Caco-2 (cell line): ENCODE results near the gene MAPK8IP2. TPM values are rescaled to one million over a fixed set of nuclear protein-coding genes. Genes with fewer than 3 reads are reported as not detected.

Experiments
- BruUV-seq: library from RNA; stranded (reverse); fragments of 400-500 nt; replicated peaks from 2 replicates; lab custom pipeline; 2021; lab: Mats Ljungman, UMichigan
- CTCF ChIA-PET: fragments of 300-600 bp; sonication (Branson Sonifier 250); formaldehyde crosslinking; loops from one replicate; lab custom pipeline; 2022; ENCODE audit warnings: antibody characterized with exemption; lab: Charles Lee
- POLR2A ChIA-PET: fragments of 300-600 bp; sonication (Branson Sonifier 250); formaldehyde crosslinking; loops from one replicate; lab custom pipeline; 2022; ENCODE audit warnings: antibody characterized with exemption; lab: Charles Lee
- DNase-seq, 2 experiments: peaks; one replicate each; pipeline versions ENCODE4 v3.0.0 to v3.0.0-alpha.2; 2020 to 2022
- H3K27me3 ChIP-seq: replicated peaks from 2 replicates; pipeline ENCODE4 v1.6.0; 2011; ENCODE audit warnings: low read length; ENCODE audit not compliant: control insufficient read depth, insufficient read depth
- H3K36me3 ChIP-seq: 2 replicates; pipeline ENCODE4 v1.5.1; 2011; ENCODE audit warnings: low read length; ENCODE audit not compliant: control insufficient read depth, insufficient read depth
- H3K4me1 ChIP-seq: fragments of 250-450 bp; sonication (Bioruptor Pico); 2 replicates; pipeline ENCODE4 v1.5.1; 2020; ENCODE audit warnings: mild to moderate bottlenecking
- H3K4me3 ChIP-seq: 2 replicates; pipeline ENCODE4 v1.5.1; 2011; ENCODE audit warnings: low read depth, mild to moderate bottlenecking, control low read depth, low read length
- H3K9me3 ChIP-seq: fragments of 250-450 bp; sonication (Bioruptor Pico); 2 replicates; pipeline ENCODE4 v1.5.1; 2020; ENCODE audit warnings: mild to moderate bottlenecking, moderate library complexity
- H3K27ac Mint-ChIP-seq: one replicate; pipeline ENCODE4 v1.8.0; 2022; ENCODE audit warnings: mixed read lengths; ENCODE audit not compliant: unreplicated experiment
- H3K27me3 Mint-ChIP-seq: one replicate; pipeline ENCODE4 v1.8.0; 2022; ENCODE audit warnings: mixed read lengths; ENCODE audit not compliant: insufficient read depth, unreplicated experiment
- H3K36me3 Mint-ChIP-seq: one replicate; pipeline ENCODE4 v1.8.0; 2022; ENCODE audit warnings: mild to moderate bottlenecking, mixed read lengths; ENCODE audit not compliant: insufficient read depth, unreplicated experiment
- H3K4me1 Mint-ChIP-seq: one replicate; pipeline ENCODE4 v1.8.0; 2022; ENCODE audit warnings: low read depth, mixed read lengths; ENCODE audit not compliant: unreplicated experiment
- H3K4me3 Mint-ChIP-seq: one replicate; pipeline ENCODE4 v1.8.0; 2022; ENCODE audit warnings: mild to moderate bottlenecking, moderate library complexity, mixed read lengths; ENCODE audit not compliant: unreplicated experiment
- H3K9me3 Mint-ChIP-seq: one replicate; pipeline ENCODE4 v1.8.0; 2022; ENCODE audit warnings: mixed read lengths; ENCODE audit not compliant: unreplicated experiment
- CTCF ChIP-seq, 2 experiments: fragments of 200-600 bp in 1 of 2; IDR thresholded peaks; 1 replicate in 1 of 2; 2 replicates in 1 of 2; pipeline versions ENCODE4 v1.5.1 to v1.8.0; 2011 to 2022; ENCODE audit warnings: antibody characterized with exemption in 1 of 2, control low read depth in 1 of 2, inconsistent platforms in 1 of 2, low read depth in 1 of 2, low read length in 1 of 2, mild to moderate bottlenecking in 1 of 2, moderate library complexity in 1 of 2; ENCODE audit not compliant: insufficient read depth in 1 of 2, severe bottlenecking in 1 of 2, unreplicated experiment in 1 of 2
- intact Hi-C: fragments of 100-400 bp; cut with micrococcal nuclease; formaldehyde crosslinking; loops from one replicate; pipeline ENCODE4 v1.10.0; 2022; ENCODE audit not compliant: unreplicated experiment
- total RNA-seq: library from RNA; stranded (reverse); gene quantifications from 2 replicates; pipeline ENCODE4 v1.2.3, GENCODE V29; 2022

MAPK8IP2 gene
- total RNA-seq, 1 experiment from 2014 or later: 3.9 TPM

- no peaks in the 10 kb centered on the region; the same call in 1 of the 2 replicates for H3K36me3 ChIP-seq
- H3K4me1 ChIP-seq: peaks cover 26% of the 10 kb centered on the region
- no peak for TF ChIP-seq CTCF (IDR thresholded peaks at IDR 0.05; ENCODE audit: insufficient read depth in 1 of 2, low read depth in 1 of 2, low read length in 1 of 2, severe bottlenecking in 1 of 2, unreplicated experiment in 1 of 2)
- Mint-ChIP-seq H3K27ac (no peak overlapping the region), H3K4me1 (peaks cover 22% of the 10 kb centered on the region), H3K27me3 (no peaks in the 10 kb centered on the region), H3K4me3 (no peak overlapping the region), H3K36me3 (no peaks in the 10 kb centered on the region), H3K9me3 (no peaks in the 10 kb centered on the region)
- no TSS peak for BruUV-seq
- CTCF ChIA-PET: interaction anchor here (0.7 kb wide), 1 partner anchor 36 kb away, joined by 9 read pairs; no protein-coding TSS in a partner anchor
- no peak overlapping the region for H3K4me3 ChIP-seq
- no peaks in the 10 kb centered on the region for H3K27me3 ChIP-seq
- DNase-seq: no peak
- intact Hi-C loops: loop anchor here (5.0 kb wide), 1 partner anchor 92 kb away; the partner anchor contains the start of gene TYMP
- POLR2A ChIA-PET: no interaction called here
- no peaks in the 10 kb centered on the region for H3K9me3 ChIP-seq
Observed at GRCh38 chr22:50624347-50625130, 23.9 kb downstream of the MAPK8IP2 start.

GRCh38 chr22:50625131-50625567 is 24.6 kb downstream of the MAPK8IP2 start:
- intact Hi-C loops: no loop called here
- Mint-ChIP-seq H3K36me3 (no peaks in the 10 kb centered on the region), H3K27ac (no peak overlapping the region), H3K4me1 (peaks cover 22% of the 10 kb centered on the region), H3K4me3 (no peak overlapping the region), H3K27me3 (no peaks in the 10 kb centered on the region), H3K9me3 (no peaks in the 10 kb centered on the region)
- Histone ChIP-seq H3K4me1 (peaks cover 26% of the 10 kb centered on the region), H3K36me3 (no peaks in the 10 kb centered on the region; the same call in 1 of the 2 replicates), H3K9me3 (no peaks in the 10 kb centered on the region), H3K4me3 (no peak overlapping the region), H3K27me3 (no peaks in the 10 kb centered on the region)
- no peak for DNase-seq
- BruUV-seq: no TSS peak
- ChIA-PET POLR2A (interaction anchor here (0.6 kb wide), 1 partner anchor 117 kb away, joined by 3 read pairs; the partner anchor contains the start of gene NCAPH2), CTCF (interaction anchor here (0.7 kb wide), 1 partner anchor 35 kb away, joined by 9 read pairs; no protein-coding TSS in a partner anchor)
- TF ChIP-seq CTCF (IDR thresholded peaks at IDR 0.05; ENCODE audit: insufficient read depth in 1 of 2, low read depth in 1 of 2, low read length in 1 of 2, severe bottlenecking in 1 of 2, unreplicated experiment in 1 of 2): no peak

GRCh38 chr22:50625568-50626313 is 25.1 kb downstream of the MAPK8IP2 start:
- H3K4me1 Mint-ChIP-seq: peaks cover 22% of the 10 kb centered on the region
- H3K27ac Mint-ChIP-seq: no peak overlapping the region
- H3K36me3 Mint-ChIP-seq: no peaks in the 10 kb centered on the region
- no peak for TF ChIP-seq CTCF (IDR thresholded peaks at IDR 0.05; ENCODE audit: insufficient read depth in 1 of 2, low read depth in 1 of 2, low read length in 1 of 2, severe bottlenecking in 1 of 2, unreplicated experiment in 1 of 2)
- peaks cover 26% of the 10 kb centered on the region for H3K4me1 ChIP-seq
- no peaks in the 10 kb centered on the region for H3K9me3 Mint-ChIP-seq
- H3K36me3 ChIP-seq: no peaks in the 10 kb centered on the region; the same call in 1 of the 2 replicates
- no peak overlapping the region for H3K4me3 Mint-ChIP-seq
- no peak overlapping the region for H3K4me3 ChIP-seq
- no TSS peak for BruUV-seq
- no peaks in the 10 kb centered on the region for H3K27me3 Mint-ChIP-seq
- H3K27me3 ChIP-seq: no peaks in the 10 kb centered on the region
- ChIA-PET POLR2A (interaction anchor here (0.6 kb wide), 1 partner anchor 118 kb away, joined by 3 read pairs; the partner anchor contains the start of gene NCAPH2), CTCF (interaction anchor here (0.7 kb wide), 1 partner anchor 35 kb away, joined by 9 read pairs; no protein-coding TSS in a partner anchor)
- DNase-seq: no peak
- no peaks in the 10 kb centered on the region for H3K9me3 ChIP-seq
- intact Hi-C loops: no loop called here
